ENCODE results near the gene GEMIN5. TPM values are rescaled to one million over a fixed set of nuclear protein-coding genes. Genes with fewer than 3 reads are reported as not detected.

Gene GEMIN5
- total and polyA plus RNA-seq, 2 of the 4 experiments (the other 2 are of a cell fraction), result 9.0 to 31.5 TPM

DNA sequence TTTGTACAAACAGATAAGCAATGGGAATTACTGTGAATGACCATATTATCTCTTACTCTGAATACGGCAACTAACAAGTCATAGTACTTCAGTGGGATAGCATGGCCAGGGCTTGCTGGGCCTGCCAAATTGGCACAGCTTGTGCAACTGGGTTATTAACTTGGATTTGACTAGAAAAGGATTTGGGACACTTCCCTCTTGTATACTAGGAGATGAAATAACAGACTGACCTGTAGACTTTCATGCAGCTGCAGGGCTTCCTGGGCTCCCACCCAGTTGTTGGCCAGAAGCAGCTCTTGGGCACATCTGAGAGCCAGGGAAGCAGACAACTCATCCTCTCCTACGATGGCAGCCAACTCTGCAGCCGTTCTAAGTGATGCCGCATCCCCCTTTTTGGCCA is 39.8 kb downstream of the GEMIN5 start:
- no peak overlapping the region for H3K4ac ChIP-seq (ENCODE audit: low read depth, low read length)
- no peak overlapping the region for H4K5ac ChIP-seq (ENCODE audit: low read depth, low read length)
- no peaks in the 10 kb centered on the region for H3K27me3 ChIP-seq (ENCODE audit: control insufficient read depth, insufficient read depth, low read length)
- H3K4me3 ChIP-seq (ENCODE audit: insufficient read depth, low read depth, low read length), result no peak overlapping the region
- no peaks in the 10 kb centered on the region for H4K20me1 ChIP-seq (ENCODE audit: insufficient read depth, low read length)
- no peaks in the 10 kb centered on the region for H3K9me1 ChIP-seq (ENCODE audit: insufficient read depth, low read length)
- H2BK120ac ChIP-seq (ENCODE audit: low read depth, low read length), result no peak overlapping the region
- H2AFZ ChIP-seq (replicated peaks; ENCODE audit: low read length, poor library complexity), result no peak overlapping the region
- no CpG with 5 or more reads among the region's 4 CpGs for WGBS, 2 experiments (ENCODE audit: extremely low coverage in 2 of 2, insufficient read length in 1 of 2)
- H3K9ac ChIP-seq (ENCODE audit: low read depth, low read length), result no peak overlapping the region
- no peak overlapping the region for H3K18ac ChIP-seq (ENCODE audit: low read depth, low read length)
- H3K56ac ChIP-seq (ENCODE audit: extremely low read depth, insufficient read depth, low read length), result no peak overlapping the region
- ChIA-PET CTCF (interaction anchor here (0.6 kb wide), 1 partner anchor 188 kb away, joined by 4 read pairs; no protein-coding TSS in a partner anchor), POLR2A (ENCODE audit: unreplicated experiment) (no interaction called here)
- no peak overlapping the region for H2BK20ac ChIP-seq (ENCODE audit: low read depth, low read length)
- no peak overlapping the region for H4K8ac ChIP-seq (ENCODE audit: low read depth in 2 of 2, low read length in 2 of 2)
- TF ChIP-seq SMC3 (IDR thresholded peaks at IDR 0.05; ENCODE audit: low read depth, low read length) (no peak), ELK1 (IDR thresholded peaks at IDR 0.05; ENCODE audit: borderline replicate concordance, low read depth, low read length) (no peak)
- H2AK5ac ChIP-seq (ENCODE audit: low read depth, low read length), result no peak overlapping the region
- DNase-seq (no peak), ATAC-seq (ENCODE audit: low read depth) (no peak)
- no peak overlapping the region for H3K23ac ChIP-seq (ENCODE audit: low read depth, low read length)
- H4K91ac ChIP-seq (ENCODE audit: insufficient read depth, low read depth, low read length), result no peak overlapping the region
- peaks cover 41% of the 10 kb centered on the region for H3K36me3 ChIP-seq (ENCODE audit: control insufficient read depth, insufficient read depth, low read length)
- H3K9me3 ChIP-seq (ENCODE audit: control insufficient read depth, insufficient read depth, low read length), result no peaks in the 10 kb centered on the region
- H3K79me1 ChIP-seq (ENCODE audit: low read depth in 1 of 2, low read length in 2 of 2), result no peaks in the 10 kb centered on the region
- in situ Hi-C loops (cut with MboI; ENCODE audit: low sequenced_read_pairs) (no loop called here), dilution Hi-C loops (cut with HindIII; ENCODE audit: low sequenced_read_pairs, unreplicated experiment) (no loop called here), intact Hi-C loops (cut with micrococcal nuclease) (no loop called here)
- H2BK15ac ChIP-seq (ENCODE audit: low read depth, low read length), result no peak overlapping the region
- BruUV-seq (replicated peaks), result no TSS peak
- H3K14ac ChIP-seq (replicated peaks; ENCODE audit: low read depth, low read length), result no peak overlapping the region
- H3K4me2 ChIP-seq (ENCODE audit: low read depth, low read length), result no peak overlapping the region
- H2BK5ac ChIP-seq (ENCODE audit: low read depth, low read length, poor library complexity, severe bottlenecking), result no peak overlapping the region
- H3K4me1 ChIP-seq (ENCODE audit: control insufficient read depth, insufficient read depth, low read length), result no peaks in the 10 kb centered on the region
- no peak overlapping the region for H2AK9ac ChIP-seq (replicated peaks; ENCODE audit: low read depth, low read length, poor library complexity)
- H3K27ac ChIP-seq (ENCODE audit: insufficient read depth, low read length), result no peak overlapping the region

Measured in IMR-90 (cell line).